HCT116 (cell line): Measurements from ENCODE around the gene MEF2D. TPM values are rescaled to one million over a fixed set of nuclear protein-coding genes. Genes with fewer than 3 reads are reported as not detected.
A peak's percentile ranks its signal among the peaks of the same experiment; 100 is the strongest.

Source experiments
- ATAC-seq: fragments of 200-7000 bp; cut with Tn5 transposase; 2 replicates; pipeline ENCODE4 v1.9.1; 2020; ENCODE audit warnings: mild to moderate bottlenecking, moderate library complexity
- BruUV-seq: library from RNA; stranded (reverse); fragments of 400-500 nt; replicated peaks from 2 replicates; lab custom pipeline; 2021; lab: Mats Ljungman, UMichigan
- CTCF ChIA-PET: fragments of 300-600 bp; sonication (Branson Sonifier 250); formaldehyde crosslinking; loops from one replicate; lab custom pipeline; 2021; ENCODE audit warnings: antibody characterized with exemption; lab: Charles Lee
- POLR2A ChIA-PET: fragments of 300-600, 350-600 bp; sonication (Branson Sonifier 250); formaldehyde crosslinking; loops from one replicate; lab custom pipeline; 2021; ENCODE audit warnings: antibody characterized with exemption; lab: Charles Lee
- RAD21 ChIA-PET, 2 experiments: fragments of 300-600 bp; sonication (Branson Sonifier 250); formaldehyde crosslinking; loops; one replicate each; lab custom pipeline; 2023; ENCODE audit warnings: low total read pairs in 2 of 2; ENCODE audit not compliant: uncharacterized antibody in 2 of 2, unreplicated experiment in 2 of 2, low non-redundant PET in 1 of 2; lab: Charles Lee
- DNase-seq: peaks from one replicate; pipeline ENCODE4 v3.0.0-alpha.2; 2010; ENCODE audit warnings: low read depth, low spot score
- H2AFZ ChIP-seq: fragments of 200-600 bp; shearing (Covaris generic), sonication (generic); 2 replicates; pipeline ENCODE4 v1.6.1; 2017; ENCODE audit warnings: low read depth, mixed run types, mixed read lengths, antibody characterized with exemption, low read length; ENCODE audit not compliant: poor library complexity, severe bottlenecking
- H3K27ac ChIP-seq: 2 replicates; pipeline ENCODE4 v1.5.1; 2012; ENCODE audit warnings: low read depth, low read length
- H3K27me3 ChIP-seq: fragments of 200-600 bp; sonication (generic); 2 replicates; pipeline ENCODE4 v1.6.1; 2016; ENCODE audit warnings: mixed run types, low read length, mixed read lengths; ENCODE audit not compliant: insufficient read depth
- H3K36me3 ChIP-seq, 2 experiments: fragments of 200-500 bp in 1 of 2; fragments of 200-600 bp in 1 of 2; sonication (Bioruptor generic) in 1 of 2; sonication (generic) in 1 of 2; 2 replicates each; pipeline versions ENCODE4 v1.5.1 to v1.6.1; 2014 to 2016; ENCODE audit warnings: low read length in 2 of 2, inconsistent platforms in 1 of 2, mixed read lengths in 1 of 2, mixed run types in 1 of 2; ENCODE audit not compliant: insufficient read depth in 2 of 2, control insufficient read depth in 1 of 2
- H3K4me1 ChIP-seq, 2 experiments: fragments of 200-600 bp in 1 of 2; sonication (generic) in 1 of 2; 2 replicates each; pipeline versions ENCODE4 v1.5.1 to v1.6.1; 2012 to 2017; ENCODE audit warnings: low read length in 2 of 2, inconsistent platforms in 1 of 2, mild to moderate bottlenecking in 1 of 2, mixed read lengths in 1 of 2, mixed run types in 1 of 2, moderate library complexity in 1 of 2; ENCODE audit not compliant: insufficient read depth in 2 of 2, control insufficient read depth in 1 of 2
- H3K4me2 ChIP-seq: fragments of 200-600 bp; sonication (generic); 2 replicates; pipeline ENCODE4 v1.6.1; 2017; ENCODE audit warnings: mixed run types, low read length, mixed read lengths
- H3K4me3 ChIP-seq, 2 experiments: fragments of 200-600 bp in 1 of 2; sonication (generic) in 1 of 2; replicated peaks in 1 of 2; 2 replicates each; pipeline ENCODE4 v1.5.1; 2011 to 2016; ENCODE audit warnings: low read length in 2 of 2, control low read depth in 1 of 2, low read depth in 1 of 2, mild to moderate bottlenecking in 1 of 2, mixed read lengths in 1 of 2, mixed run types in 1 of 2
- H3K79me2 ChIP-seq: fragments of 200-600 bp; sonication (generic); 2 replicates; pipeline ENCODE4 v1.6.1; 2017; ENCODE audit warnings: mild to moderate bottlenecking, mixed run types, low read length, moderate library complexity, mixed read lengths; ENCODE audit not compliant: insufficient read depth
- H3K9ac ChIP-seq: fragments of 200-600 bp; sonication (generic); 2 replicates; pipeline ENCODE4 v1.6.1; 2016; ENCODE audit warnings: low read length, mixed read lengths
- H3K9me2 ChIP-seq: fragments of 200-600 bp; sonication (generic), shearing (Covaris generic); 2 replicates; pipeline ENCODE4 v1.6.1; 2017; ENCODE audit warnings: mixed run types, mild to moderate bottlenecking, moderate library complexity; ENCODE audit not compliant: insufficient read depth
- H3K9me3 ChIP-seq, 2 experiments: fragments of 200-500 bp in 1 of 2; fragments of 200-600 bp in 1 of 2; sonication (Bioruptor generic) in 1 of 2; sonication (generic) in 1 of 2; 2 replicates each; pipeline ENCODE4 v1.6.1; 2014 to 2017; ENCODE audit warnings: low read length in 2 of 2, mixed read lengths in 2 of 2, inconsistent platforms in 1 of 2, low read depth in 1 of 2, mild to moderate bottlenecking in 1 of 2, mixed run types in 1 of 2, moderate library complexity in 1 of 2; ENCODE audit not compliant: control insufficient read depth in 1 of 2, insufficient read depth in 1 of 2
- H4K20me1 ChIP-seq: fragments of 200-600 bp; sonication (generic), shearing (Covaris generic); 2 replicates; pipeline ENCODE4 v1.6.1; 2017; ENCODE audit warnings: mixed run types, mild to moderate bottlenecking, moderate library complexity; ENCODE audit not compliant: insufficient read depth
- RAD21 ChIP-seq: IDR thresholded peaks from 2 replicates; pipeline ENCODE4 v1.6.1; 2012; ENCODE audit warnings: low read depth, mild to moderate bottlenecking
- intact Hi-C: fragments of 100-400 bp; cut with micrococcal nuclease; formaldehyde crosslinking; loops from 2 replicates; pipeline ENCODE4 v1.10.0; 2022
- total RNA-seq: library from RNA; stranded (reverse); gene quantifications from one replicate; pipeline ENCODE4 v1.2.1, GENCODE V29; 2021; ENCODE audit not compliant: unreplicated experiment
- TF ChIP-seq, protein P1 (sequence below): IDR thresholded peaks from 2 replicates; pipeline ENCODE4 v1.6.1; 2011; ENCODE audit warnings: mild to moderate bottlenecking, low read length, moderate library complexity; ENCODE audit not compliant: insufficient replicate concordance; ENCODE audit errors: extremely low read depth
- TF ChIP-seq, protein P2 (sequence below), 3 experiments: fragments of 200-600 bp in 1 of 3; sonication (generic) in 1 of 3; IDR thresholded peaks in 2 of 3; conservative IDR thresholded peaks in 1 of 3; 2 replicates each; pipeline ENCODE4 v1.5.1; 2012 to 2017; ENCODE audit warnings: low read depth in 2 of 3, low read length in 2 of 3, antibody characterized with exemption in 1 of 3, borderline replicate concordance in 1 of 3, control low read depth in 1 of 3, mild to moderate bottlenecking in 1 of 3, mixed read lengths in 1 of 3, mixed run types in 1 of 3, moderate library complexity in 1 of 3; ENCODE audit not compliant: insufficient read depth in 1 of 3

The MEF2D gene
- total RNA-seq, 1 experiment from 2014 or later, result 44.2 TPM

DNA sequence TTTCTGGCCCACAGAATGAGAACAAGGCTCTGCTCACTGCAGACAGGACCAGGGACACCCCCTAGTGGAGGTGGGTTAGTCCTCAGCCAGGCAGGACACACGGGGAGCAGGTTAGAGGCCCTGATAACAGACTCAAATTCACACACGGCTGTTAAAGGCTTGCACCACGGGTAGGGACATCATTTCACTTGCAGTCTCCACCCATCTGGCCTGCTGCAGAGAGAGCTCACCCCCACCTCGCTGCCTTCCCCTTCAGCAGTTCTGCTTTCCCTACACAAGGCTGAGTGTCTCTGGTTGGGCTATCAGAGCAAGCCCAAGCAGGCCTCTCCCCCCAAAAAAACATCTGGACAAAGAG lies 20.6 kb downstream of the MEF2D start:
- CTCF ChIA-PET, result interaction anchor here (0.6 to 1.4 kb wide), 13 partner anchors 8 to 128 kb away, joined by 3 to 11 read pairs (median 4); partner anchors contain the start of gene MEF2D
- Histone ChIP-seq H2AFZ (no peak overlapping the region), H3K36me3 (peaks cover 38 to 63% of the 10 kb centered on the region in 2 experiments), H3K79me2 (peaks cover 13% of the 10 kb centered on the region; the same call in 1 of the 2 replicates), H3K9ac (no peak overlapping the region), H3K9me3 (no peaks in the 10 kb centered on the region), H3K27ac (no peak overlapping the region), H3K4me2 (no peak overlapping the region), H3K4me3 (no peak overlapping the region), H3K27me3 (no peaks in the 10 kb centered on the region), H4K20me1 (0 out of 2 replicates have a peak, but pooled peaks cover 2% of the 10 kb centered on the region), H3K9me2 (no peaks in the 10 kb centered on the region), H3K4me1 (peaks cover 0 to 11% of the 10 kb centered on the region in 2 experiments; a peak in 2 of 4 replicates)
- intact Hi-C loops, result no loop called here
- TF ChIP-seq, protein P1, sequence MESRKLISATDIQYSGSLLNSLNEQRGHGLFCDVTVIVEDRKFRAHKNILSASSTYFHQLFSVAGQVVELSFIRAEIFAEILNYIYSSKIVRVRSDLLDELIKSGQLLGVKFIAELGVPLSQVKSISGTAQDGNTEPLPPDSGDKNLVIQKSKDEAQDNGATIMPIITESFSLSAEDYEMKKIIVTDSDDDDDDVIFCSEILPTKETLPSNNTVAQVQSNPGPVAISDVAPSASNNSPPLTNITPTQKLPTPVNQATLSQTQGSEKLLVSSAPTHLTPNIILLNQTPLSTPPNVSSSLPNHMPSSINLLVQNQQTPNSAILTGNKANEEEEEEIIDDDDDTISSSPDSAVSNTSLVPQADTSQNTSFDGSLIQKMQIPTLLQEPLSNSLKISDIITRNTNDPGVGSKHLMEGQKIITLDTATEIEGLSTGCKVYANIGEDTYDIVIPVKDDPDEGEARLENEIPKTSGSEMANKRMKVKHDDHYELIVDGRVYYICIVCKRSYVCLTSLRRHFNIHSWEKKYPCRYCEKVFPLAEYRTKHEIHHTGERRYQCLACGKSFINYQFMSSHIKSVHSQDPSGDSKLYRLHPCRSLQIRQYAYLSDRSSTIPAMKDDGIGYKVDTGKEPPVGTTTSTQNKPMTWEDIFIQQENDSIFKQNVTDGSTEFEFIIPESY, result no peak
- TF ChIP-seq, protein P2, sequence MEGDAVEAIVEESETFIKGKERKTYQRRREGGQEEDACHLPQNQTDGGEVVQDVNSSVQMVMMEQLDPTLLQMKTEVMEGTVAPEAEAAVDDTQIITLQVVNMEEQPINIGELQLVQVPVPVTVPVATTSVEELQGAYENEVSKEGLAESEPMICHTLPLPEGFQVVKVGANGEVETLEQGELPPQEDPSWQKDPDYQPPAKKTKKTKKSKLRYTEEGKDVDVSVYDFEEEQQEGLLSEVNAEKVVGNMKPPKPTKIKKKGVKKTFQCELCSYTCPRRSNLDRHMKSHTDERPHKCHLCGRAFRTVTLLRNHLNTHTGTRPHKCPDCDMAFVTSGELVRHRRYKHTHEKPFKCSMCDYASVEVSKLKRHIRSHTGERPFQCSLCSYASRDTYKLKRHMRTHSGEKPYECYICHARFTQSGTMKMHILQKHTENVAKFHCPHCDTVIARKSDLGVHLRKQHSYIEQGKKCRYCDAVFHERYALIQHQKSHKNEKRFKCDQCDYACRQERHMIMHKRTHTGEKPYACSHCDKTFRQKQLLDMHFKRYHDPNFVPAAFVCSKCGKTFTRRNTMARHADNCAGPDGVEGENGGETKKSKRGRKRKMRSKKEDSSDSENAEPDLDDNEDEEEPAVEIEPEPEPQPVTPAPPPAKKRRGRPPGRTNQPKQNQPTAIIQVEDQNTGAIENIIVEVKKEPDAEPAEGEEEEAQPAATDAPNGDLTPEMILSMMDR (IDR thresholded peaks at IDR 0.05 in 2 of 3, conservative IDR thresholded peaks at IDR 0.05 in 1 of 3; ENCODE audit: borderline replicate concordance in 1 of 3, insufficient read depth in 1 of 3, low read depth in 2 of 3, low read length in 2 of 3), result peak in 1 of 3 experiments; percentile 21; a peak in 1 of 6 replicates
- TF ChIP-seq RAD21, result 0 out of 2 replicates have a peak, but pooled peaks have one; percentile 9
- BruUV-seq, result no TSS peak
- no peak for DNase-seq
- RAD21 ChIA-PET, result interaction anchor here (0.5 to 1.0 kb wide), 3 partner anchors 13 to 21 kb away, joined by 3 to 4 read pairs (median 3); partner anchors contain the start of gene MEF2D (in 2 of the 2)
- POLR2A ChIA-PET, result no interaction called here
- ATAC-seq, result no peak
